MM.1S (cell line): ENCODE measurements around the gene PXMP4.

Experiments
- EZH2 ChIP-seq: fragments of 300-600 bp; sonication (generic); optimal IDR thresholded peaks from 2 replicates; pipeline ENCODE3; 2017; ENCODE audit warnings: low read depth, mild to moderate bottlenecking, antibody characterized with exemption, low read length, mixed read lengths
- TF ChIP-seq, protein P1 (sequence below): fragments of 300-600 bp; sonication (generic); IDR thresholded peaks from 2 replicates; pipeline ENCODE4 v1.5.1; 2016; ENCODE audit warnings: antibody characterized with exemption, low read length, mixed read lengths

DNA sequence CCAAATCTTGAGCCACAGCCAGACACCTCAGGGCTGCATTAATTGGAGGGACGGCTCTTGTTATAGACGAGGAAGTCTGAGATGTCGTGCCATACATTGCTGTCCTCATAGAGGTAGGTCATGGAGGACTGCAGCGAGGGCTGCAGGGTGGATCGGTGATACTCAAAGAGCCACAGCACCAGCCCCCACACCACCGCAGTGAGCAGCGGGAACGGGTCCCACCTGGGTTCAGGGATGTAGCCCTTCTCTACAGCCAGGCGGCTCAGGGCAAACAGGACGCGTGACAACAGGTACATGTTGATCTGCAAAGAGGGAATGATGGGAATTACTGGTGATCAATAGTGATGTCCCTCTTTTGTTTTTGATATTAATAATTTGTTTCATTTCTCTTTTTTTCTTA lies 12.4 kb downstream of the PXMP4 start:
- TF ChIP-seq, protein P1, sequence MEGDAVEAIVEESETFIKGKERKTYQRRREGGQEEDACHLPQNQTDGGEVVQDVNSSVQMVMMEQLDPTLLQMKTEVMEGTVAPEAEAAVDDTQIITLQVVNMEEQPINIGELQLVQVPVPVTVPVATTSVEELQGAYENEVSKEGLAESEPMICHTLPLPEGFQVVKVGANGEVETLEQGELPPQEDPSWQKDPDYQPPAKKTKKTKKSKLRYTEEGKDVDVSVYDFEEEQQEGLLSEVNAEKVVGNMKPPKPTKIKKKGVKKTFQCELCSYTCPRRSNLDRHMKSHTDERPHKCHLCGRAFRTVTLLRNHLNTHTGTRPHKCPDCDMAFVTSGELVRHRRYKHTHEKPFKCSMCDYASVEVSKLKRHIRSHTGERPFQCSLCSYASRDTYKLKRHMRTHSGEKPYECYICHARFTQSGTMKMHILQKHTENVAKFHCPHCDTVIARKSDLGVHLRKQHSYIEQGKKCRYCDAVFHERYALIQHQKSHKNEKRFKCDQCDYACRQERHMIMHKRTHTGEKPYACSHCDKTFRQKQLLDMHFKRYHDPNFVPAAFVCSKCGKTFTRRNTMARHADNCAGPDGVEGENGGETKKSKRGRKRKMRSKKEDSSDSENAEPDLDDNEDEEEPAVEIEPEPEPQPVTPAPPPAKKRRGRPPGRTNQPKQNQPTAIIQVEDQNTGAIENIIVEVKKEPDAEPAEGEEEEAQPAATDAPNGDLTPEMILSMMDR = no peak
- no peak for TF ChIP-seq EZH2
